HG02798 (cell line): ENCODE data around the gene KCNA5.

Experiments used
- ATAC-seq: cut with Tn5 transposase; IDR thresholded peaks from one replicate; pipeline ENCODE4 v1.9.1; 2021; ENCODE audit warnings: mild to moderate bottlenecking; ENCODE audit not compliant: unreplicated experiment, poor library complexity

The KCNA5 gene

GRCh38 chr12:5059358-5059757, 15.7 kb downstream of the KCNA5 start:
- ATAC-seq = peak; percentile 46

GRCh38 chr12:5060958-5061357, 17.3 kb downstream of the KCNA5 start:
- ATAC-seq = no peak

GRCh38 chr12:5063149-5063548, 19.5 kb downstream of the KCNA5 start:
- no peak for ATAC-seq

- ATAC-seq = no peak
These were observed 21.3 kb downstream of the KCNA5 start for GRCh38 chr12:5064913-5065490.

- no peak for ATAC-seq
These were observed 22.6 kb downstream of the KCNA5 start for GRCh38 chr12:5066251-5066650.

- ATAC-seq = no peak
These were observed 24.4 kb downstream of the KCNA5 start for GRCh38 chr12:5068126-5068525.

- no peak for ATAC-seq
These were observed 24.9 kb downstream of the KCNA5 start for GRCh38 chr12:5068619-5069018.

- ATAC-seq = no peak
These were observed 26.4 kb downstream of the KCNA5 start for GRCh38 chr12:5070090-5070489.

- no peak for ATAC-seq
These were observed 27.8 kb downstream of the KCNA5 start for GRCh38 chr12:5071496-5071895.

GRCh38 chr12:5072311-5072710, 28.6 kb downstream of the KCNA5 start:
- ATAC-seq = no peak

GRCh38 chr12:5073054-5073453, 29.4 kb downstream of the KCNA5 start:
- no peak for ATAC-seq

GRCh38 chr12:5073853-5074252, 30.2 kb downstream of the KCNA5 start:
- no peak for ATAC-seq

- ATAC-seq = no peak
These were observed 33.1 kb downstream of the KCNA5 start for GRCh38 chr12:5076761-5077160.

GRCh38 chr12:5078423-5078822, 34.7 kb downstream of the KCNA5 start:
- ATAC-seq = no peak

GRCh38 chr12:5081016-5081415, 37.3 kb downstream of the KCNA5 start:
- no peak for ATAC-seq

- no peak for ATAC-seq
These were observed 40.5 kb downstream of the KCNA5 start for GRCh38 chr12:5083955-5084849.

GRCh38 chr12:5085896-5086295, 42.2 kb downstream of the KCNA5 start:
- ATAC-seq = no peak

- ATAC-seq = no peak
These were observed 44.3 kb downstream of the KCNA5 start for GRCh38 chr12:5087831-5088554.

GRCh38 chr12:5088586-5089264, 45.0 kb downstream of the KCNA5 start:
- ATAC-seq = no peak

GRCh38 chr12:5094551-5094950, 50.9 kb downstream of the KCNA5 start:
- no peak for ATAC-seq

GRCh38 chr12:5094986-5095385, 51.3 kb downstream of the KCNA5 start:
- ATAC-seq = no peak
